ENCODE data around the gene TOMM6.
A peak's percentile ranks its signal among the peaks of the same experiment; 100 is the strongest.

Gene TOMM6

DNA sequence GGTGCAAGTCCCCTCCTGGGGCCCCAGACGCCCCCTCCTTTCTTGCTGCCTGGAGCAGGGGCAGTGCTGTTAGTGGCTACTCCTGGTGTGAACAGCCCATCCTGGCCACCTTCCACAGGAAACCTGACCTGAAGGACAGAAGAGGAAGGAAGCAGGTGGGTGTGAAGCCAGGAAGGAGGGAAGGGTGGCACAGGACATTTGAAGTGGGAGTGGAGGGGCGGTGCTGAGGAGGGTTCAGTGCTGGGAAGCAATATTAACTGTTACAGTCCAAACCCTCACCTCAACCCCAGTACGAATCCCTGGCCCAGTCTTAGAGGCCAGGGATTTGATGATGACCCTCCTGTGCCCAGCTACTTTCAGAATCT lies 6.1 kb upstream of the TOMM6 start:
- TF ChIP-seq, protein P1, sequence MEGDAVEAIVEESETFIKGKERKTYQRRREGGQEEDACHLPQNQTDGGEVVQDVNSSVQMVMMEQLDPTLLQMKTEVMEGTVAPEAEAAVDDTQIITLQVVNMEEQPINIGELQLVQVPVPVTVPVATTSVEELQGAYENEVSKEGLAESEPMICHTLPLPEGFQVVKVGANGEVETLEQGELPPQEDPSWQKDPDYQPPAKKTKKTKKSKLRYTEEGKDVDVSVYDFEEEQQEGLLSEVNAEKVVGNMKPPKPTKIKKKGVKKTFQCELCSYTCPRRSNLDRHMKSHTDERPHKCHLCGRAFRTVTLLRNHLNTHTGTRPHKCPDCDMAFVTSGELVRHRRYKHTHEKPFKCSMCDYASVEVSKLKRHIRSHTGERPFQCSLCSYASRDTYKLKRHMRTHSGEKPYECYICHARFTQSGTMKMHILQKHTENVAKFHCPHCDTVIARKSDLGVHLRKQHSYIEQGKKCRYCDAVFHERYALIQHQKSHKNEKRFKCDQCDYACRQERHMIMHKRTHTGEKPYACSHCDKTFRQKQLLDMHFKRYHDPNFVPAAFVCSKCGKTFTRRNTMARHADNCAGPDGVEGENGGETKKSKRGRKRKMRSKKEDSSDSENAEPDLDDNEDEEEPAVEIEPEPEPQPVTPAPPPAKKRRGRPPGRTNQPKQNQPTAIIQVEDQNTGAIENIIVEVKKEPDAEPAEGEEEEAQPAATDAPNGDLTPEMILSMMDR (conservative IDR thresholded peaks at IDR 0.05; ENCODE audit: low read depth, low read length) = no peak
- DNase-seq (ENCODE audit: low read depth) = no peak
- H3K4me3 ChIP-seq (ENCODE audit: low read depth, low read length) = peak overlapping the region; percentile 67

DNA sequence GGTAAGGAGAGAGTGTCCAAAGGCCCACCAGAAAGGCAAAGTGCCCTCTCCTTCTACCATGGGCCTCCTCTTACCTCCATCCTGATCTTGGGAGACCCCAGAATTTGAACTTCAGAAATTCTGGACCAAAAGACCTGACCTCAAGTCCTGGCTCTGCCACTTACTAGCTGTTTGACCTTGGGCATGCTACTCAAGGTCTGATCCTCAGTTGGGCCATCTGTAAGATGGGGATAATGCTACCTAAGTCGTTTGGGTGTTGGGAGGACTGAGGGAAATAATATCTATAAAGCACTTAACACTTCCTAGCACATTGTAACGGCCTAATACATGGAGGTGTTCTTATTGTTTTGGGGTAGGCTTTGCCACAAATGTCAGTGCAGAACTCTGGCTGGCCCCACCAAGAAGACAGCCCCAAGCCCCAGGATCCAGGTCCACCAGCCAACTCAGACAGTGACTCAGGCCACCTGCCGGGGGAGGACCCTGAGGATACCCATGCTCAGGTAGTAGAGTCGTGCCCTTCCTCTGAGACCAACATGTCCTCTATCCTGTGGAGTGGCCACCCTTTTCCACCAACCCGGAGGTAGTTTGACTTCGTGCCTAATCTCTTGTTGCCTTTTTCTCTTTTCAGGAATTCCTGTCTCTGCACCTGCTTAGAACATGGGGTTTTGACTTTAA lies 4.3 kb upstream of the TOMM6 start:
- H3K4me3 ChIP-seq (ENCODE audit: low read depth, low read length) = no peak overlapping the region
- TF ChIP-seq, protein P1 (conservative IDR thresholded peaks at IDR 0.05; ENCODE audit: low read depth, low read length) = no peak
- no peak for DNase-seq (ENCODE audit: low read depth)

DNA sequence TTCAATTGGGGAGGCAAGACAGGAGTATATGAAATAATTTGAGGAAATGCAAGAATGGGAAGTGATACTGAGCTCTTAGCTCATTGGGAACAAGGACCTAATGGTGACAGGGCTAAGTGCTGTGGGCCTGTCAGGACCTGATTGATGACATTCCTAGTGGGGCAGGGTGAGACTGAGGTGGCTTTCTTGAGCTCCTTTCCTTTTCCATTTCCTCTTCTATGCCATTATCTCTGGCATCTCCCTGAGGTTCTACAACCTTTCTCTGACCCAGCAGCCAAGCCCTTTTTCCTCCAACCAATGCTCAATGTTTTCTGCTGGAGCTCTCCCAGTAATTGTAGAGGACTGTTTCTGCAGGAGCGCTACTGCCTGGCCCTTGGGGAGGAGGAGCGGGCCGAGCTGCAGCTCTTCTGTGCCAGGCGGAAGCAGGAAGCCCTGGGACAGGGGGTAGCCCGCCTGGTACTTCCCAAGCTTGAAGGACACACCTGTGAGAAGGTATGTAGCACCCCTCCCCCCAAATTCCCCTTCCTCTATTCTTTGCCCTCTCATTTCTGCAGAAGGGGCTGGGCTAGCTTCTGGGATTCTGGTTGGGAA lies 2.8 kb upstream of the TOMM6 start:
- TF ChIP-seq, protein P1 (conservative IDR thresholded peaks at IDR 0.05; ENCODE audit: low read depth, low read length) = no peak
- no peak for DNase-seq (ENCODE audit: low read depth)
- no peak overlapping the region for H3K4me3 ChIP-seq (ENCODE audit: low read depth, low read length)

DNA sequence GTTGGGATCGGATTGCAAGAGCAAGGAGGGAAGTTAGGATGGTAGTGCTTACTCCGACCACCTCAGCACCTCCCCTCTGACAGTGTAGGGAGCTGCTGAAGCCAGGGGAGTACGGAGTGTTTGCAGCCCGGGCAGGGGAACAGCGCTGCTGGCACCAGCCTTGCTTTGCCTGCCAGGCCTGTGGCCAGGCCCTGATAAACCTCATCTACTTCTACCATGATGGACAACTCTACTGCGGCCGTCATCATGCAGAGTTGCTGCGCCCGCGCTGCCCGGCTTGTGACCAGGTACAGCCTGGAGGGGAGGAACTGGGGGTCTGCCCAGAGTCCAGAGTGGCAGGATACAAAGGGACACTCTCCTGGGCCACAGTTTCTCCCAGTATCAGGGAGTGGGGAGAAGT lies 2.2 kb upstream of the TOMM6 start:
- TF ChIP-seq, protein P1 (conservative IDR thresholded peaks at IDR 0.05; ENCODE audit: low read depth, low read length) = no peak
- H3K4me3 ChIP-seq (ENCODE audit: low read depth, low read length) = no peak overlapping the region
- DNase-seq (ENCODE audit: low read depth) = no peak

DNA sequence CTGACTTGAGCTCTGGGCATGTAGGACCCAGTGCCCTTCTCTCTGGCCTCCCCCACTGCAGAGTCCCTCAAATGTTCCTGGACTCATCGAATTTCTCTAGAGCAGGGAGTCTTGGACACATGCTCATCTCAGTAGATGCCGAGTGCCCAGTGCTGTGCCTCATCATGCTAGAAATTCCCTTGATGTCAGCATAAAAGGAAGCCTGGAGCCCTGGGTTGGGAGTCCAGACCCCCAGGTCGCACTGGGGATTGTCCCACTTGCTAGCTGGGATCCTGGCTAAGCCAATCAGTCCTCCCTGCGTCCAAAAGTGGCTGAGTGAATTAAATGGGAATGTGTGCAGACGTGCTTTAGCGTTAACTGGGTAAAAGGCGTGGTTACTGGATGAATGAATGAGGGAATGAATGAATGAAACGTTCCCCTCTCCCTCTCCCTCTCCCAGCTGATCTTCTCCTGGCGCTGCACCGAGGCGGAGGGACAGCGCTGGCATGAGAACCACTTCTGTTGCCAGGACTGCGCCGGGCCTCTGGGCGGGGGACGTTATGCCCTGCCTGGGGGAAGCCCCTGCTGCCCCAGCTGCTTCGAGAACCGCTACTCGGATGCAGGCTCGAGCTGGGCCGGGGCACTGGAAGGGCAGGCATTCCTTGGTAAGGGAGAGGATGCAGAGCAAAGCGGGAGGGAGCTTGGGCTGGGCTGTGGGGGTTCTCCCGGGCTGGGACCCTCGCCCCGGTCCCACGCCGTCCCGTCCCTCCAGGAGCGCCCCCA lies 1.6 kb upstream of the TOMM6 start:
- TF ChIP-seq, protein P1 (conservative IDR thresholded peaks at IDR 0.05; ENCODE audit: low read depth, low read length) = peak; percentile 1
- peak overlapping the region; percentile 99 for H3K4me3 ChIP-seq (ENCODE audit: low read depth, low read length)
- DNase-seq (ENCODE audit: low read depth) = peak; percentile 15

DNA sequence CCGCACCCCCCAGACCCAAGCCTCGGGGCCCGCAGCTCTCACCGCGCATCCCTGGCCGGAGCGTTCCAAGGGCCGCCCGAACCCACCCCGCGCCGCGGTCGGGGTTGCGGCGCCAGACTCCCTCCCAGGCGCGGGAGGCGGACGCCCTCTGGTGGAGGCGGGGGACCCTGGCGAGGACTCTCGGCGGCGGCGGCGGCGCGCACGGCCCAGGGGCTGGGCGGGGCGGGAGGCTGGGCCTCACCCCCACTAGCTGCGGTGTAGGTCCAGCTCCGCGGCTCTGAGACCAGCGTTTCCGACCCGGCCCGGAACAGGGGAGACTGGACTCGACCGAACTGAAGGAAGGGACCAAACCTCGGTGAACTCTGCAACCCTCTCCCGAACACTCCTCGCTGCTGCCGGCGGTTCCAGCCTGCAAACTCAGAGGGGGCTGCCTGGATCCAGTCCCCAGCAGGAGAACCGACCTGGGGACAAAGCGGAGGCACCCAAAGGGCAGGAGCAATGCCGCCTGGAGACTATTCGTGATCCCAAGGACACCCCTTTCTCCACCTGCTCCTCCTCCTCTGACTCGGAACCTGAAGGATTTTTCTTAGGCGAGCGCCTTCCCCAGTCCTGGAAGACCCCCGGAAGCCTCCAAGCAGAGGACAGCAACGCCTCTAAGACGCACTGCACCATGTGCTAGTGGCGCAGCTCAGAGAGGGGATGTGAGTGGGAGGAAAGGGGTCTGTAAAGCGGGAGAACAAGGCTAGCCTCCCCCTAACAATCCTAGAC lies 859 bp upstream of the TOMM6 start:
- DNase-seq (ENCODE audit: low read depth) = peak; percentile 78
- TF ChIP-seq, protein P1 (conservative IDR thresholded peaks at IDR 0.05; ENCODE audit: low read depth, low read length) = peak; percentile 54
- peak overlapping the region; percentile 99 for H3K4me3 ChIP-seq (ENCODE audit: low read depth, low read length)

All from choroid plexus epithelial cell (primary cell).